Prostate gland (tissue), 2 donors: Measurements from ENCODE around the gene LNX2. TPM values are rescaled to one million over a fixed set of nuclear protein-coding genes. Genes with fewer than 3 reads are reported as not detected.

Source experiments
- DNase-seq: peaks from one replicate; pipeline ENCODE4 v3.0.0-alpha.2; 2019; ENCODE audit warnings: low spot score
- H3K27ac ChIP-seq, 2 donors: fragments of 200-600 bp; sonication (generic); 2 replicates each; pipeline ENCODE4 v1.5.1; 2017 to 2019
- H3K27me3 ChIP-seq: fragments of 200-600 bp; sonication (generic); replicated peaks from 2 replicates; pipeline ENCODE4 v1.5.1; 2019; ENCODE audit not compliant: insufficient read depth
- H3K36me3 ChIP-seq, 2 donors: fragments of 200-600 bp; sonication (generic); 1 replicate in 1 of 2; 2 replicates in 1 of 2; pipeline versions ENCODE4 v1.5.1 to v1.8.1; 2017 to 2019
- H3K4me1 ChIP-seq: fragments of 200-600 bp; sonication (generic); replicated peaks from 2 replicates; pipeline ENCODE4 v1.5.1; 2019
- H3K4me3 ChIP-seq, 2 donors: fragments of 200-600 bp; sonication (generic); 2 replicates each; pipeline ENCODE4 v1.5.1; 2017 to 2019
- H3K9me3 ChIP-seq: fragments of 200-600 bp; sonication (generic); 2 replicates; pipeline ENCODE4 v1.5.1; 2017
- CTCF ChIP-seq, 4 experiments: fragments of 200-600 bp in 2 of 4; fragments of 450-650 bp in 2 of 4; sonication (generic) in 2 of 4; IDR thresholded peaks; 1 replicate in 3 of 4; 2 replicates in 1 of 4; pipeline ENCODE4 v1.5.1; 2016 to 2019; ENCODE audit warnings: antibody characterized with exemption in 4 of 4, mild to moderate bottlenecking in 2 of 4, moderate library complexity in 2 of 4
- POLR2A ChIP-seq: fragments of 450-650 bp; IDR thresholded peaks from one replicate; pipeline ENCODE4 v1.6.1; 2016; ENCODE audit warnings: antibody characterized with exemption, mild to moderate bottlenecking
- POLR2AphosphoS5 ChIP-seq: sonication (generic); formaldehyde crosslinking; IDR thresholded peaks from one replicate; pipeline ENCODE4 v1.6.1; 2017; ENCODE audit warnings: antibody characterized with exemption
- WGBS: methylation state at CpG from one replicate; pipeline ENCODE4 v1.1.5; 2018; 5-methylcytosine and 5-hydroxymethylcytosine counted together
- intact Hi-C: fragments of 100-400 bp; cut with DNase I; formaldehyde crosslinking; loops from one replicate; pipeline ENCODE4 v1.14.2; 2022
- total RNA-seq, 2 donors: library from RNA; depleted of rRNA; stranded (reverse); fragments of >200 nt; gene quantifications; one replicate each; pipeline ENCODE4 v1.1.0, GENCODE V29; 2016

LNX2 gene
- total RNA-seq, 2 donors from 2014 or later: 26.3 to 34.1 TPM

- no peaks in the 10 kb centered on the region for H3K4me1 ChIP-seq
- no peak for TF ChIP-seq POLR2AphosphoS5
- TF ChIP-seq CTCF (IDR thresholded peaks at IDR 0.05): no peak
- no peak for TF ChIP-seq POLR2A
- WGBS: 89% methylated on average over 6 of the region's 6 CpGs
- intact Hi-C loops: no loop called here
- no peak for DNase-seq
- H3K9me3 ChIP-seq: no peaks in the 10 kb centered on the region
- H3K27me3 ChIP-seq: no peaks in the 10 kb centered on the region
- no peak overlapping the region for H3K4me3 ChIP-seq
- H3K36me3 ChIP-seq: no peaks in the 10 kb centered on the region
- no peak overlapping the region for H3K27ac ChIP-seq
Observed at GRCh38 chr13:27578121-27579030, 42.0 kb downstream of the LNX2 start.

- no peak overlapping the region for H3K27ac ChIP-seq
- TF ChIP-seq POLR2A (no peak), CTCF (IDR thresholded peaks at IDR 0.05) (no peak), POLR2AphosphoS5 (no peak)
- DNase-seq: no peak
- H3K27me3 ChIP-seq: no peaks in the 10 kb centered on the region
- H3K9me3 ChIP-seq: no peaks in the 10 kb centered on the region
- WGBS: 100% methylated on average over 1 of the region's 1 CpG
- no peaks in the 10 kb centered on the region for H3K4me1 ChIP-seq
- H3K4me3 ChIP-seq: no peak overlapping the region
- intact Hi-C loops: no loop called here
- no peaks in the 10 kb centered on the region for H3K36me3 ChIP-seq
Observed at GRCh38 chr13:27574661-27575060, 45.7 kb downstream of the LNX2 start.

- intact Hi-C loops: no loop called here
- Histone ChIP-seq H3K36me3 (no peaks in the 10 kb centered on the region), H3K9me3 (no peaks in the 10 kb centered on the region), H3K4me1 (no peaks in the 10 kb centered on the region), H3K4me3 (no peak overlapping the region), H3K27ac (no peak overlapping the region), H3K27me3 (no peaks in the 10 kb centered on the region)
- no peak for DNase-seq
- no peak for TF ChIP-seq POLR2A
- TF ChIP-seq CTCF (IDR thresholded peaks at IDR 0.05): no peak
- no peak for TF ChIP-seq POLR2AphosphoS5
- 75% methylated on average over 2 of the region's 2 CpGs for WGBS
Observed at GRCh38 chr13:27573265-27573664, 47.1 kb downstream of the LNX2 start.

- TF ChIP-seq POLR2AphosphoS5 (no peak), POLR2A (no peak), CTCF (IDR thresholded peaks at IDR 0.05) (no peak)
- H3K36me3 ChIP-seq: no peaks in the 10 kb centered on the region
- H3K27me3 ChIP-seq: no peaks in the 10 kb centered on the region
- H3K27ac ChIP-seq: no peak overlapping the region
- H3K9me3 ChIP-seq: no peaks in the 10 kb centered on the region
- H3K4me1 ChIP-seq: no peaks in the 10 kb centered on the region
- no peak overlapping the region for H3K4me3 ChIP-seq
- intact Hi-C loops: no loop called here
- no peak for DNase-seq
Observed at GRCh38 chr13:27572234-27572901, 48.0 kb downstream of the LNX2 start.
